SK-N-SH (cell line): Measurements from ENCODE around the gene EFHD2. TPM values are rescaled to one million over a fixed set of nuclear protein-coding genes. Genes with fewer than 3 reads are reported as not detected.
"Not testable (repeated sequence)": the region's sequence is repeated elsewhere in the genome, so short reads cannot be mapped to it uniquely, and the experiment has no call there.

Source experiments
- CTCF ChIA-PET: fragments of 300-600, 350-600 bp; formaldehyde crosslinking; extraction: SDS; loops from one replicate; lab custom pipeline; 2021; lab: Yijun Ruan, JAX
- POLR2A ChIA-PET: fragments of 350-600 bp; sonication (Branson Sonifier 250); formaldehyde crosslinking; extraction: SDS; loops from one replicate; lab custom pipeline; 2020; ENCODE audit warnings: antibody characterized with exemption, inconsistent platforms; lab: Yijun Ruan, JAX
- DNase-seq: peaks from one replicate; pipeline ENCODE4 v3.0.0; 2012
- H2AFZ ChIP-seq: fragments of 200-600 bp; sonication (generic); 2 replicates; pipeline ENCODE4 v1.8.1; 2016; ENCODE audit warnings: antibody characterized with exemption, mild to moderate bottlenecking, low read depth
- H3F3A ChIP-seq: fragments of 200-600 bp; sonication (generic); replicated peaks from 2 replicates; pipeline ENCODE3; 2016; ENCODE audit warnings: antibody characterized with exemption, mild to moderate bottlenecking; ENCODE audit not compliant: insufficient read depth
- H3K27ac ChIP-seq, 2 experiments: fragments of 200-500 bp in 1 of 2; fragments of 200-600 bp in 1 of 2; sonication (Bioruptor generic) in 1 of 2; sonication (generic), shearing (Covaris generic) in 1 of 2; 2 replicates each; pipeline versions ENCODE4 v1.5.1 to v1.6.1; 2014 to 2016; ENCODE audit warnings: low read depth in 2 of 2, inconsistent platforms in 1 of 2, low read length in 1 of 2, mild to moderate bottlenecking in 1 of 2, mixed read lengths in 1 of 2
- H3K27me3 ChIP-seq: fragments of 200-600 bp; sonication (generic), shearing (Covaris generic); 2 replicates; pipeline ENCODE4 v1.6.1; 2016; ENCODE audit warnings: mixed run types; ENCODE audit not compliant: insufficient read depth
- H3K36me3 ChIP-seq, 2 experiments: fragments of 200-500 bp in 1 of 2; fragments of 200-600 bp in 1 of 2; sonication (Bioruptor generic) in 1 of 2; sonication (generic) in 1 of 2; replicated peaks in 1 of 2; 2 replicates each; pipeline versions ENCODE3 to v1.5.1; 2014 to 2016; ENCODE audit warnings: low read length in 1 of 2, mild to moderate bottlenecking in 1 of 2; ENCODE audit not compliant: insufficient read depth in 2 of 2, control insufficient read depth in 1 of 2
- H3K4me1 ChIP-seq, 2 experiments: fragments of 200-500 bp in 1 of 2; fragments of 200-600 bp in 1 of 2; sonication (Bioruptor generic) in 1 of 2; sonication (generic), shearing (Covaris generic) in 1 of 2; 2 replicates each; pipeline versions ENCODE4 v1.5.1 to v1.6.1; 2014 to 2016; ENCODE audit warnings: low read depth in 1 of 2, low read length in 1 of 2, mixed run types in 1 of 2; ENCODE audit not compliant: insufficient read depth in 2 of 2, control insufficient read depth in 1 of 2
- H3K4me2 ChIP-seq: fragments of 200-600 bp; sonication (generic), shearing (Covaris generic); 2 replicates; pipeline ENCODE4 v1.6.1; 2017; ENCODE audit warnings: mixed run types
- H3K4me3 ChIP-seq, 2 experiments: fragments of 200-500 bp in 1 of 2; fragments of 200-600 bp in 1 of 2; sonication (Bioruptor generic) in 1 of 2; sonication (generic), shearing (Covaris generic) in 1 of 2; 2 replicates each; pipeline versions ENCODE4 v1.5.1 to v1.8.1; 2014 to 2016; ENCODE audit warnings: low read depth in 2 of 2, inconsistent platforms in 1 of 2, low read length in 1 of 2, mild to moderate bottlenecking in 1 of 2, mixed read lengths in 1 of 2, moderate library complexity in 1 of 2
- H3K79me2 ChIP-seq: fragments of 200-600 bp; sonication (generic); 2 replicates; pipeline ENCODE4 v1.8.1; 2017; ENCODE audit warnings: mild to moderate bottlenecking; ENCODE audit not compliant: insufficient read depth
- H3K9ac ChIP-seq: fragments of 200-600 bp; sonication (generic); 2 replicates; pipeline ENCODE4 v1.6.1; 2017; ENCODE audit warnings: mixed run types
- H3K9me2 ChIP-seq: fragments of 200-600 bp; sonication (generic); 2 replicates; pipeline ENCODE4 v1.6.1; 2017; ENCODE audit warnings: mixed run types
- H3K9me3 ChIP-seq: fragments of 200-600 bp; sonication (generic); 2 replicates; pipeline ENCODE4 v1.6.1; 2017; ENCODE audit warnings: mixed run types, mild to moderate bottlenecking, moderate library complexity
- H4K20me1 ChIP-seq: fragments of 200-600 bp; sonication (generic); 2 replicates; pipeline ENCODE4 v1.6.1; 2017; ENCODE audit warnings: mild to moderate bottlenecking, mixed run types; ENCODE audit not compliant: insufficient read depth
- ELF1 ChIP-seq: IDR thresholded peaks from 2 replicates; pipeline ENCODE4 v1.4.0; 2012
- JUND ChIP-seq: IDR thresholded peaks from 2 replicates; pipeline ENCODE4 v1.4.0; 2012
- MAX ChIP-seq: IDR thresholded peaks from 2 replicates; pipeline ENCODE4 v1.4.0; 2012; ENCODE audit warnings: low read depth
- MEF2A ChIP-seq: IDR thresholded peaks from 2 replicates; pipeline ENCODE4 v1.4.0; 2012; ENCODE audit warnings: low read depth, borderline replicate concordance
- MXI1 ChIP-seq: IDR thresholded peaks from 2 replicates; pipeline ENCODE4 v1.6.1; 2012; ENCODE audit warnings: mild to moderate bottlenecking, low read depth, low read length, improper control_type of control experiment
- NFIC ChIP-seq: IDR thresholded peaks from 2 replicates; pipeline ENCODE4 v1.4.0; 2012; ENCODE audit warnings: borderline replicate concordance
- POLR2AphosphoS5 ChIP-seq: IDR thresholded peaks from 2 replicates; pipeline ENCODE4 v1.6.1; 2012; ENCODE audit warnings: low read depth, low read length
- REST ChIP-seq: IDR thresholded peaks from 2 replicates; pipeline ENCODE4 v1.6.1; 2012; ENCODE audit warnings: mild to moderate bottlenecking, low read depth, low read length, moderate library complexity
- SMC3 ChIP-seq: IDR thresholded peaks from 2 replicates; pipeline ENCODE4 v1.6.1; 2012; ENCODE audit warnings: low read depth, low read length, improper control_type of control experiment
- TAF1 ChIP-seq: IDR thresholded peaks from 2 replicates; pipeline ENCODE4 v1.6.1; 2012; ENCODE audit warnings: low read depth, mild to moderate bottlenecking, low read length, moderate library complexity, borderline replicate concordance
- YY1 ChIP-seq: IDR thresholded peaks from 2 replicates; pipeline ENCODE4 v1.4.0; 2012; ENCODE audit warnings: low read depth, mild to moderate bottlenecking
- WGBS: methylation state at CpG from one replicate; pipeline ENCODE4 v1.1.6; 2017; ENCODE audit warnings: low lambda C conversion rate; 5-methylcytosine and 5-hydroxymethylcytosine counted together
- polyA plus RNA-seq, 3 experiments: library from polyadenylated mRNA; depleted of rRNA; stranded (reverse); fragments of >200 nt; gene quantifications; 2 replicates each; pipeline ENCODE4 v1.2.3, GENCODE V29; 2012

The EFHD2 gene
- polyA plus RNA-seq, 1 of the 3 experiments (the other 2 are of a cell fraction): 59.8 TPM

GRCh38 chr1:15388201-15388880 is 21.3 kb upstream of the EFHD2 start:
- Histone ChIP-seq H3K9me3 (no peaks in the 10 kb centered on the region), H3K4me3 (no peak overlapping the region), H3K36me3 (no peaks in the 10 kb centered on the region), H3K27me3 (no peaks in the 10 kb centered on the region), H3K9me2 (no peaks in the 10 kb centered on the region), H4K20me1 (no peaks in the 10 kb centered on the region), H3F3A (no peaks in the 10 kb centered on the region), H3K79me2 (no peaks in the 10 kb centered on the region), H3K27ac (no peak overlapping the region), H3K9ac (no peak overlapping the region), H2AFZ (no peak overlapping the region), H3K4me2 (no peak overlapping the region), H3K4me1 (peaks cover 0 to 13% of the 10 kb centered on the region in 2 experiments; a peak in 1 of 4 replicates)
- TF ChIP-seq MAX: no peak
- WGBS: 90% methylated on average over 15 of the region's 15 CpGs
- CTCF ChIA-PET: no interaction called here
- no peak for DNase-seq
- POLR2A ChIA-PET: no interaction called here

GRCh38 chr1:15389828-15390227 is 19.9 kb upstream of the EFHD2 start:
- H3K9ac ChIP-seq, H2AFZ ChIP-seq, H3K27me3 ChIP-seq, H3K9me3 ChIP-seq, H3K4me2 ChIP-seq, H3K79me2 ChIP-seq, CTCF ChIA-PET, H4K20me1 ChIP-seq, H3F3A ChIP-seq, H3K27ac ChIP-seq, POLR2A ChIA-PET, H3K4me3 ChIP-seq, H3K4me1 ChIP-seq, DNase-seq, H3K9me2 ChIP-seq, H3K36me3 ChIP-seq: not testable (repeated sequence)
- 88% methylated on average over 8 of the region's 8 CpGs for WGBS

GRCh38 chr1:15390667-15391066 is 19.0 kb upstream of the EFHD2 start:
- CTCF ChIA-PET: interaction anchor here (1.3 kb wide), 2 partner anchors 11 to 41 kb away, joined by 3 read pairs; no protein-coding TSS in a partner anchor
- no peak overlapping the region for H3K27ac ChIP-seq
- no peaks in the 10 kb centered on the region for H3K36me3 ChIP-seq
- no peak overlapping the region for H3K4me2 ChIP-seq
- H3K9me3 ChIP-seq: no peaks in the 10 kb centered on the region
- no peak overlapping the region for H2AFZ ChIP-seq
- TF ChIP-seq JUND (no peak), ELF1 (no peak), POLR2AphosphoS5 (no peak), MXI1 (no peak), NFIC (no peak), SMC3 (no peak), MEF2A (no peak), REST (no peak), YY1 (no peak), TAF1 (no peak)
- no peaks in the 10 kb centered on the region for H3K9me2 ChIP-seq
- POLR2A ChIA-PET: no interaction called here
- no peaks in the 10 kb centered on the region for H3F3A ChIP-seq
- no peak overlapping the region for H3K9ac ChIP-seq
- peaks cover 0 to 9% of the 10 kb centered on the region in 2 experiments; a peak in 1 of 4 replicates for H3K4me1 ChIP-seq
- no peaks in the 10 kb centered on the region for H3K79me2 ChIP-seq
- WGBS: 92% methylated on average over 4 of the region's 8 CpGs
- H3K27me3 ChIP-seq: no peaks in the 10 kb centered on the region
- H4K20me1 ChIP-seq: no peaks in the 10 kb centered on the region
- no peak for DNase-seq
- no peak overlapping the region for H3K4me3 ChIP-seq
